K562 (cell line): ENCODE data around the gene EML3. TPM values are rescaled to one million over a fixed set of nuclear protein-coding genes. Genes with fewer than 3 reads are reported as not detected.
A peak's percentile ranks its signal among the peaks of the same experiment; 100 is the strongest.

ENCODE experiments used
- ATAC-seq: fragments of 200-7000 bp; cut with Tn5 transposase; 3 replicates; pipeline ENCODE4 v1.9.1; 2020; ENCODE audit warnings: moderate library complexity
- BruUV-seq: library from RNA; stranded (reverse); fragments of 400-500 nt; replicated peaks from 2 replicates; lab custom pipeline; 2021; lab: Mats Ljungman, UMichigan
- CTCF ChIA-PET: fragments of 300-600 bp; formaldehyde crosslinking; extraction: SDS; loops from one replicate; lab custom pipeline; 2021; ENCODE audit warnings: low intra/inter-chr PET ratio; lab: Yijun Ruan, JAX
- POLR2A ChIA-PET: fragments of 300-600, 350-650 bp; sonication (Branson Sonifier 250); formaldehyde crosslinking; extraction: SDS; loops from one replicate; lab custom pipeline; 2021; ENCODE audit warnings: antibody characterized with exemption, inconsistent platforms; lab: Yijun Ruan, JAX
- DNase-seq, 4 experiments: peaks; one replicate each; pipeline versions ENCODE4 v3.0.0 to v3.0.0-alpha.2; 2011 to 2018; ENCODE audit warnings: low spot score in 3 of 4, mixed read lengths in 3 of 4; ENCODE audit errors: extremely low read depth in 1 of 4
- FAIRE-seq: peaks from 2 replicates; lab custom pipeline; 2011; peaks lifted over from hg19 to GRCh38; lab: Jason Lieb, UNC
- H2AFZ ChIP-seq: 2 replicates; pipeline ENCODE4 v1.6.0; 2011; ENCODE audit warnings: low read depth, low read length, control low read depth, inconsistent platforms
- H3K27ac ChIP-seq: fragments of 200-600 bp; 3 replicates; pipeline ENCODE4 v1.8.0; 2011; ENCODE audit warnings: low read depth, mild to moderate bottlenecking, control low read depth, inconsistent platforms, low read length, moderate library complexity, mixed read lengths; ENCODE audit errors: extremely low read depth
- H3K27me3 ChIP-seq, 2 experiments: fragments of 300-600 bp in 1 of 2; 2 replicates in 1 of 2; 3 replicates in 1 of 2; pipeline versions ENCODE4 v1.6.0 to v1.8.0; 2011; ENCODE audit warnings: inconsistent platforms in 2 of 2, low read length in 2 of 2, mild to moderate bottlenecking in 1 of 2, mixed read lengths in 1 of 2, moderate library complexity in 1 of 2; ENCODE audit not compliant: control insufficient read depth in 2 of 2, insufficient read depth in 2 of 2
- H3K36me3 ChIP-seq: fragments of 300-600 bp; 3 replicates; pipeline ENCODE4 v1.8.0; 2011; ENCODE audit warnings: mild to moderate bottlenecking, low read length, inconsistent platforms; ENCODE audit not compliant: control insufficient read depth, insufficient read depth
- H3K4me1 ChIP-seq, 2 experiments: fragments of 200-600 bp in 1 of 2; replicated peaks in 1 of 2; 2 replicates in 1 of 2; 3 replicates in 1 of 2; pipeline versions ENCODE4 v1.5.1 to v1.8.0; 2011; ENCODE audit warnings: inconsistent platforms in 2 of 2, low read length in 2 of 2, mild to moderate bottlenecking in 1 of 2, mixed read lengths in 1 of 2, moderate library complexity in 1 of 2; ENCODE audit not compliant: control insufficient read depth in 2 of 2, insufficient read depth in 2 of 2
- H3K4me2 ChIP-seq: 2 replicates; pipeline ENCODE4 v1.6.1; 2011; ENCODE audit warnings: low read length, control low read depth, inconsistent platforms, mixed read lengths; ENCODE audit not compliant: insufficient read depth
- H3K4me3 ChIP-seq: fragments of 200-600 bp; sonication (generic), shearing (Covaris generic); 2 replicates; pipeline ENCODE4 v1.5.1; 2016; ENCODE audit warnings: control low read depth, inconsistent platforms
- H3K79me2 ChIP-seq: fragments of 200-600 bp; 3 replicates; pipeline ENCODE4 v1.8.0; 2011; ENCODE audit warnings: low read length, inconsistent platforms; ENCODE audit not compliant: control insufficient read depth, insufficient read depth
- H3K9ac ChIP-seq, 2 experiments: 2 replicates each; pipeline versions ENCODE4 v1.6.0 to v1.6.1; 2011; ENCODE audit warnings: low read depth in 2 of 2, low read length in 2 of 2, control low read depth in 1 of 2, inconsistent platforms in 1 of 2, mild to moderate bottlenecking in 1 of 2, mixed read lengths in 1 of 2; ENCODE audit not compliant: insufficient read depth in 1 of 2
- H3K9me1 ChIP-seq: one replicate; pipeline ENCODE4 v1.6.0; 2011; ENCODE audit warnings: inconsistent platforms, mild to moderate bottlenecking, low read length, moderate library complexity; ENCODE audit not compliant: control insufficient read depth, insufficient read depth
- H3K9me3 ChIP-seq: replicated peaks from 2 replicates; pipeline ENCODE4 v1.5.1; 2011; ENCODE audit warnings: low read depth, low read length, inconsistent platforms; ENCODE audit not compliant: control insufficient read depth, insufficient read depth
- H4K20me1 ChIP-seq: replicated peaks from 2 replicates; pipeline ENCODE4 v1.6.1; 2011; ENCODE audit warnings: low read length, inconsistent platforms, mixed read lengths; ENCODE audit not compliant: control insufficient read depth, insufficient read depth
- CSDE1 ChIP-seq, 2 experiments: fragments of 450-650 bp; IDR thresholded peaks; 2 replicates each; pipeline ENCODE4 v1.6.1; 2016; ENCODE audit warnings: mild to moderate bottlenecking in 1 of 2
- RBFOX2 ChIP-seq: fragments of 200-400 bp; formaldehyde crosslinking; IDR thresholded peaks from 2 replicates; pipeline ENCODE4 v1.6.1; 2017; ENCODE audit warnings: low read depth, mild to moderate bottlenecking, low read length, moderate library complexity
- SP1 ChIP-seq: sonication (generic); formaldehyde crosslinking; IDR thresholded peaks from 2 replicates; pipeline ENCODE4 v1.8.1; 2022; ENCODE audit warnings: mild to moderate bottlenecking, missing genetic modification reagents
- WGBS: fragments of 100-300 bp; shearing (Covaris generic); methylation state at CpG from one replicate; pipeline ENCODE4 v1.1.6; 2016; ENCODE audit warnings: low coverage, mixed read lengths; ENCODE audit not compliant: insufficient coverage; ENCODE audit errors: missing lambda C conversion rate; 5-methylcytosine and 5-hydroxymethylcytosine counted together
- in situ Hi-C: fragments of 300-500 bp; cut with MboI; formaldehyde crosslinking; loops from 4 replicates; pipeline ENCODE4 v1.15.0; 2018; ENCODE audit warnings: inconsistent platforms, mixed read lengths
- intact Hi-C: fragments of 100-400 bp; cut with micrococcal nuclease; formaldehyde crosslinking; loops from 2 replicates; pipeline ENCODE4 v1.14.2; 2022
- polyA plus RNA-seq, 8 experiments: library from polyadenylated mRNA; depleted of rRNA in 4 of 8; stranded (reverse) in 5 of 8; unstranded in 3 of 8; fragments of >200 nt; fragmentation: Nextera tagmentation in 2 of 8; fragmentation: Illumina TruSeq in 1 of 8; extraction: Ambion mirVana in 2 of 8; extraction: Trizol in 1 of 8; gene quantifications; 2 replicates each; pipeline versions ENCODE4 v1.2.1 to v1.2.3, GENCODE V29; 2011 to 2014; ENCODE audit warnings: inconsistent platforms in 1 of 8, missing spikeins in 1 of 8
- total RNA-seq, 7 experiments: library from RNA; depleted of rRNA in 6 of 7; stranded (reverse); fragments of >200 nt in 6 of 7; fragmentation: Illumina TruSeq in 2 of 7; extraction: Trizol in 2 of 7; gene quantifications; 2 replicates each; pipeline versions ENCODE4 v1.2.1 to v1.2.3, GENCODE V29; 2011 to 2021; ENCODE audit warnings: low replicate concordance in 1 of 7
- TF ChIP-seq, protein P1 (sequence below): fragments of 250-450 bp; sonication (Bioruptor Pico); IDR thresholded peaks from 2 replicates; pipeline ENCODE4 v1.4.0; 2020; ENCODE audit warnings: mild to moderate bottlenecking, moderate library complexity
- TF ChIP-seq, protein P2 (sequence below): IDR thresholded peaks from 2 replicates; pipeline ENCODE4 v1.6.1; 2011; ENCODE audit warnings: borderline replicate concordance, low read depth, mild to moderate bottlenecking, moderate library complexity, low read length; ENCODE audit not compliant: insufficient read depth, poor library complexity, severe bottlenecking
- TF ChIP-seq, protein P3 (sequence below): sonication (generic); formaldehyde crosslinking; IDR thresholded peaks from 2 replicates; pipeline ENCODE4 v1.8.0; 2022; ENCODE audit warnings: mild to moderate bottlenecking, missing genetic modification reagents

The EML3 gene
- total and polyA plus RNA-seq, 9 of the 15 experiments (the other 6 are each of a cell fraction or from before 2014, with no cell fraction given): 0.32 to 90.5 (median 26.4) TPM

DNA sequence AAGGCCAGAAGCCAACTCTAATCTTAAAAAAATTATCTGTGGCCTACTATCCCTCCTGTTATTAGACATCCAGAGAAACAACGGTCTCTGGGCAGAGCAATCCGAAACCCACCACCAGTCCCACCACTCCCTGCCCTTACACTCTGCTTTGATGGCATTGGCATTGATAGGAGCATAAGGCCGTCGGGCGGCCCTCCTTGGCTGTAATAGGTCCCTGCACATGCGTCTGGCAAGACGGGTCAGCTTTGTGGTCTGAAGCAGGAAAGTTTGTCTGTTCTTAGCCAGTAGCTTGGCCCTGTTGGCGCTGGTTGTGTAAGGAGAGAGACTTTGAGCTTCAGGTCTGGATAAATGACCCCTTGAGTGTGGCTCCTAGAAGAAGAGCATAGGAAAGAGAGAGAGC lies 17.5 kb downstream of the EML3 start:
- H3K27ac ChIP-seq: no peak overlapping the region
- TF ChIP-seq RBFOX2 (0 out of 2 replicates have a peak, but pooled peaks have one; percentile 12), CSDE1 (IDR thresholded peaks at IDR 0.05) (no peak)
- DNase-seq (no peak), ATAC-seq (no peak), FAIRE-seq (no peak)
- intact Hi-C loops (loop anchor here (10.0 kb wide), 1 partner anchor 290 kb away; the partner anchor contains the start of gene SLC3A2), in situ Hi-C loops (no loop called here)
- H3K4me3 ChIP-seq: no peak overlapping the region
- no peaks in the 10 kb centered on the region for H3K9me1 ChIP-seq
- WGBS: 83% methylated on average over 8 of the region's 8 CpGs
- no peaks in the 10 kb centered on the region for H3K27me3 ChIP-seq
- no peaks in the 10 kb centered on the region for H4K20me1 ChIP-seq
- no peak overlapping the region for H3K4me2 ChIP-seq
- no peaks in the 10 kb centered on the region for H3K9me3 ChIP-seq
- no TSS peak for BruUV-seq
- no peak overlapping the region; a peak in 1 of 4 replicates for H3K9ac ChIP-seq
- POLR2A ChIA-PET: interaction anchor here (0.6 kb wide), 1 partner anchor 28 kb away, joined by 3 read pairs; no protein-coding TSS in a partner anchor
- H3K79me2 ChIP-seq: peaks cover 58% of the 10 kb centered on the region
- CTCF ChIA-PET: no interaction called here
- peaks cover 73% of the 10 kb centered on the region for H3K36me3 ChIP-seq
- H2AFZ ChIP-seq: no peak overlapping the region
- peaks cover 24 to 32% of the 10 kb centered on the region in 2 experiments for H3K4me1 ChIP-seq

DNA sequence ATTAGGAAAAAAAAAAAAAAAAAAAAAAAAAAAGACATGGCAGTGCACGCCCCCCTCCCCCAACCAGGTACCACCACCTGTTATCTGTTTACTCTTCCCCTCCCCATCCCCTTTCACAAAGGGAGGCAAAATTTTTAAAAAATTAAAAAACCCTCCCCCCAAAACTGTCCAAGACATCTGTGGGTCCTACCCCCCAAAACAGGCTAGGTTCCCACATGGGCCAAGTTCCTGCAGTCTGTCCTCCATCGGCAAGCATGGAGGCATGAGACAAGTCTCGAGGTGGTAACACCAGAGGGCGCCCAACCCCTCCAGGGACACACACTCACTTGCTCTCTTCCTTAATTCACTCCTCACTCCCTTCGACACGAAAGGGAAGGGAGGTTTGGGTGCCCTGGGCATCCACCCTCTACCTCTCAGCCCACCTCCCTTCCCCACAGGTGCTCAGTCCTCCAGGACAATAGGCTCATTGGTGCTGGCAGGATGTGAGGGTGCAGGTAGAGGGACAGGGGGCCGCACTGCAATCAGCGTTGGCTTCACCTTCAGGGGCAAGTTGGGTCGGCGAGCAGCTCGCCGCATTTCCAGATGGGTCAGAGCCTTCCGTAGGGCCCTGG lies 19.0 kb downstream of the EML3 start:
- Histone ChIP-seq H3K9me1 (no peaks in the 10 kb centered on the region), H2AFZ (no peak overlapping the region), H3K9ac (peak overlapping the region in 1 of 2 experiments; percentile 72; a peak in 2 of 4 replicates), H3K27ac (peak overlapping the region; percentile 23; the same call in 1 of the 3 replicates), H3K9me3 (no peaks in the 10 kb centered on the region), H3K4me2 (peak overlapping the region; percentile 16; the same call in 1 of the 2 replicates), H4K20me1 (no peaks in the 10 kb centered on the region), H3K27me3 (no peaks in the 10 kb centered on the region), H3K79me2 (peaks cover 56% of the 10 kb centered on the region), H3K4me1 (peaks cover 26 to 28% of the 10 kb centered on the region in 2 experiments), H3K4me3 (no peak overlapping the region), H3K36me3 (peaks cover 71% of the 10 kb centered on the region)
- DNase-seq (peak; percentile 49 to 89 (median 61)), ATAC-seq (peak; percentile 73), FAIRE-seq (peak; percentile 86)
- POLR2A ChIA-PET: interaction anchor here (0.6 to 2.9 kb wide), 12 partner anchors 7 to 212 kb away, joined by 3 to 45 read pairs (median 4); partner anchors contain the start of genes C11orf98, CSKMT, MTA2 and NXF1
- in situ Hi-C loops: no loop called here
- no TSS peak for BruUV-seq
- CTCF ChIA-PET: interaction anchor here (0.8 kb wide), 1 partner anchor 177 kb away, joined by 3 read pairs; no protein-coding TSS in a partner anchor
- intact Hi-C loops: loop anchor here (2.0 to 10.0 kb wide), 5 partner anchors 99 to 291 kb away; partner anchors contain the start of genes HNRNPUL2, SLC3A2 and TTC9C
- WGBS: 47% methylated on average over 7 of the region's 13 CpGs
- TF ChIP-seq, protein P1, sequence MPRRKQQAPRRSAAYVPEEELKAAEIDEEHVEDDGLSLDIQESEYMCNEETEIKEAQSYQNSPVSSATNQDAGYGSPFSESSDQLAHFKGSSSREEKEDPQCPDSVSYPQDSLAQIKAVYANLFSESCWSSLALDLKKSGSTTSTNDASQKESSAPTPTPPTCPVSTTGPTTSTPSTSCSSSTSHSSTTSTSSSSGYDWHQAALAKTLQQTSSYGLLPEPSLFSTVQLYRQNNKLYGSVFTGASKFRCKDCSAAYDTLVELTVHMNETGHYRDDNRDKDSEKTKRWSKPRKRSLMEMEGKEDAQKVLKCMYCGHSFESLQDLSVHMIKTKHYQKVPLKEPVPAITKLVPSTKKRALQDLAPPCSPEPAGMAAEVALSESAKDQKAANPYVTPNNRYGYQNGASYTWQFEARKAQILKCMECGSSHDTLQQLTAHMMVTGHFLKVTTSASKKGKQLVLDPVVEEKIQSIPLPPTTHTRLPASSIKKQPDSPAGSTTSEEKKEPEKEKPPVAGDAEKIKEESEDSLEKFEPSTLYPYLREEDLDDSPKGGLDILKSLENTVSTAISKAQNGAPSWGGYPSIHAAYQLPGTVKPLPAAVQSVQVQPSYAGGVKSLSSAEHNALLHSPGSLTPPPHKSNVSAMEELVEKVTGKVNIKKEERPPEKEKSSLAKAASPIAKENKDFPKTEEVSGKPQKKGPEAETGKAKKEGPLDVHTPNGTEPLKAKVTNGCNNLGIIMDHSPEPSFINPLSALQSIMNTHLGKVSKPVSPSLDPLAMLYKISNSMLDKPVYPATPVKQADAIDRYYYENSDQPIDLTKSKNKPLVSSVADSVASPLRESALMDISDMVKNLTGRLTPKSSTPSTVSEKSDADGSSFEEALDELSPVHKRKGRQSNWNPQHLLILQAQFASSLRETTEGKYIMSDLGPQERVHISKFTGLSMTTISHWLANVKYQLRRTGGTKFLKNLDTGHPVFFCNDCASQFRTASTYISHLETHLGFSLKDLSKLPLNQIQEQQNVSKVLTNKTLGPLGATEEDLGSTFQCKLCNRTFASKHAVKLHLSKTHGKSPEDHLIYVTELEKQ: no peak
- TF ChIP-seq, protein P2, sequence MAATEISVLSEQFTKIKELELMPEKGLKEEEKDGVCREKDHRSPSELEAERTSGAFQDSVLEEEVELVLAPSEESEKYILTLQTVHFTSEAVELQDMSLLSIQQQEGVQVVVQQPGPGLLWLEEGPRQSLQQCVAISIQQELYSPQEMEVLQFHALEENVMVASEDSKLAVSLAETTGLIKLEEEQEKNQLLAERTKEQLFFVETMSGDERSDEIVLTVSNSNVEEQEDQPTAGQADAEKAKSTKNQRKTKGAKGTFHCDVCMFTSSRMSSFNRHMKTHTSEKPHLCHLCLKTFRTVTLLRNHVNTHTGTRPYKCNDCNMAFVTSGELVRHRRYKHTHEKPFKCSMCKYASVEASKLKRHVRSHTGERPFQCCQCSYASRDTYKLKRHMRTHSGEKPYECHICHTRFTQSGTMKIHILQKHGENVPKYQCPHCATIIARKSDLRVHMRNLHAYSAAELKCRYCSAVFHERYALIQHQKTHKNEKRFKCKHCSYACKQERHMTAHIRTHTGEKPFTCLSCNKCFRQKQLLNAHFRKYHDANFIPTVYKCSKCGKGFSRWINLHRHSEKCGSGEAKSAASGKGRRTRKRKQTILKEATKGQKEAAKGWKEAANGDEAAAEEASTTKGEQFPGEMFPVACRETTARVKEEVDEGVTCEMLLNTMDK: peak; percentile 67
- 0 out of 2 replicates have a peak, but pooled peaks have one; percentile 22 for TF ChIP-seq SP1 (CRISPR knock-in tag)
- TF ChIP-seq, protein P3, sequence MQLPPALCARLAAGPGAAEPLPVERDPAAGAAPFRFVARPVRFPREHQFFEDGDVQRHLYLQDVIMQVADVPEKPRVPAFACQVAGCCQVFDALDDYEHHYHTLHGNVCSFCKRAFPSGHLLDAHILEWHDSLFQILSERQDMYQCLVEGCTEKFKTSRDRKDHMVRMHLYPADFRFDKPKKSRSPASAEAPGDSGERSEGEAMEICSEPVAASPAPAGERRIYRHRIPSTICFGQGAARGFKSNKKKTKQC (CRISPR knock-in tag): peak; percentile 69; the same call in 1 of the 2 replicates
